GM21526 (cell line): ENCODE results near the gene CDKN1C.

Experiments used
- ATAC-seq: cut with Tn5 transposase; IDR thresholded peaks from one replicate; pipeline ENCODE4 v1.9.1; 2021; ENCODE audit warnings: moderate library complexity; ENCODE audit not compliant: unreplicated experiment, low FRiP score

The CDKN1C gene

DNA sequence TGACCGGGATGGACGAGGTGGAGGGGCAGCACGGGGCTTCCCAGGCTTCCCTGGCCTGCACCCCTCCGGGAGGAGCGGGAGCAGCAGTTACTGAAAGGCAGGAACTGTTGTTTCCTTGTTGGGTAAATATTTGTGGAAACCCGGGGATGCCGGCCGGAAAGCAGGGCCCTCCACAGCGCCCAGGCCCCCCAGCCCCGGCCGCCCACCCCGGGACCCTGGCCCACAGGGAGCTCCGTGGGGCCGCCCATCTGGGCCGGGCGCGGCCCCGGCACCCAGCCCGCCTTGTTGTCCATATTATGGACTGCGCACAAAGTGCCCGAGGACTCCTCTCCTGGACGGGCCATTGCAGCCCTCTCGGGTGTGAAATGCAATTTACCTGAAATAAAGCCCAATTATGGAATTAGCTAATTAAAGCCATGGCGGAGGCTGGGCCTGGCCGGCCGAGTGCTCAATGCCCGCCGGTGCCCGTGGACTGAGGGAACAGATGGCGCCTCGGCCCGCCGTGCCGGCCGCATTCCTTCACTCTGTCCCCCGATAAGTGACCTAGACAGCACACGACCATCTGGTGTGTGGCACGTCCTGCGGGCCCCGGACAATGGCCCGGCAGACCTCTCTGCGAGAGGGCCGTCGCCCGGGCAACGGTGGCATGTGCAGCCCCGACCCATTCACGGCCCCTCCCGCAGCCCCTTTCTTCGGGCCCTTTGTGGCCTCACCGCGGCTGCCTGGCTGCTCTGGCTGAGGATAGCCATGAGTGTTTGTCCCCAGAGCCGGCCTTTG, 35.4 kb downstream of the CDKN1C start:
- no peak for ATAC-seq

DNA sequence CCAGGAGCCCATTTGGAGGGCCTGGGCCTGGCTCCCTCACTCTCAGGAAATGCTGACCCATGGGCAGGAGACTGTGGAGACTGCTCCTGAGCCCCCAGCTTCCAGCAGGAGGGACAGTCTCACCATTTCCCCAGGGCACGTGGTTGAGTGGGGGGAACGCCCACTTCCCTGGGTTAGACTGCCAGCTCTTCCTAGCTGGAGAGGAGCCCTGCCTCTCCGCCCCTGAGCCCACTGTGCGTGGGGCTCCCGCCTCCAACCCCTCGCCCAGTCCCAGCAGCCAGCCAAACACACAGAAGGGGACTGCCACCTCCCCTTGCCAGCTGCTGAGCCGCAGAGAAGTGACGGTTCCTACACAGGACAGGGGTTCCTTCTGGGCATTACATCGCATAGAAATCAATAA, 37.1 kb downstream of the CDKN1C start:
- no peak for ATAC-seq

DNA sequence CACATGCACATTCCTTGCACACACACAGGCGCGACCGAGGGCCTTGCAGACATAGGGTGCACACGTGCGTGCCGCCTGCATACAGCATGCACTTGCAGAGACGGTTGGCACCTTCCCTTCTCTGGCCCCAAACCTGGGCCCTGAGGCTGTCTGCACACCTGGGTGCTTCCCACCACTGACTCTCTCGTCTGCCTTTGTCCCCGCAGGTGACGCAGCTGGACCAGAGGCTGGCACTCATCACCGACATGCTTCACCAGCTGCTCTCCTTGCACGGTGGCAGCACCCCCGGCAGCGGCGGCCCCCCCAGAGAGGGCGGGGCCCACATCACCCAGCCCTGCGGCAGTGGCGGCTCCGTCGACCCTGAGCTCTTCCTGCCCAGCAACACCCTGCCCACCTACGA, 38.0 kb downstream of the CDKN1C start:
- ATAC-seq = no peak

DNA sequence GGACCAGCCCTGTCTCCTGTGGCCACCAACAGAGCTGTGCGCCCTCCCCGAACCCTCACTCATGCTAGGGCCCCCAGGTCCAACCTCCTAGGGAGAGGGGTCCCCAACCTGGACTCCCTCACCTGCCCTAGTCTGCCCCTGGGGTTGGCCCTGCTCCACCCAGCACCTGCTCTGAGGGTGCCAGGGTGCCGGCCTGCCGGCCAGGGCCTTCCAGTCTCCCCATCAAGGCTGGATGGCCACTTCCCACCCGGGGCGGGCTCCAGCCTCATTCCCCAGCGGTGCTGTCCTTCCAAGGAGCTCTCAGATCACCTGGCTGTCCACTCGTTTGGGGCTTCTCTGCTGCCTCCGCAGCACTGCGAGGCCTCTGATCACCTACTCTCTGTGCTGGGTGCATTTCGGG, 39.1 kb downstream of the CDKN1C start:
- ATAC-seq = no peak

DNA sequence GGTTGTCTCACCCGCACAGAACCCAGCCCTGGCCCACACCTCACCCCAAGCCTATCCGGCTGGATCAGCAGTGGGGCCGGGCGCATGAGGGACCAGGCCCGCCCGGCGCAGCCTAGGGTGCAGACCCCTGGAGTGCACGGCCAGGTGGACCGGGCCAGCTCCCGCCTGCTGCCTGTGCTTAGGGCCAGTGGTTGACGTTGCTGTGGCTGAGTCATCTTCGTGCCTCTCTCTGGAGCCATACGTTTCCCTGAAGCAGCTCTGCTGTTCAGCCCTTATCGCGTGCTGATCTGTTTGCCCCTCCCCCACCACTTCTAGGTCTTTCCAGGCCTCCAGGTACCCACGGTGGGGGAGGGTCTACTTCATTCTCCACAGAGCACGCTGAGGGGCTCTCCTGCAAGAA, 39.5 kb downstream of the CDKN1C start:
- no peak for ATAC-seq

DNA sequence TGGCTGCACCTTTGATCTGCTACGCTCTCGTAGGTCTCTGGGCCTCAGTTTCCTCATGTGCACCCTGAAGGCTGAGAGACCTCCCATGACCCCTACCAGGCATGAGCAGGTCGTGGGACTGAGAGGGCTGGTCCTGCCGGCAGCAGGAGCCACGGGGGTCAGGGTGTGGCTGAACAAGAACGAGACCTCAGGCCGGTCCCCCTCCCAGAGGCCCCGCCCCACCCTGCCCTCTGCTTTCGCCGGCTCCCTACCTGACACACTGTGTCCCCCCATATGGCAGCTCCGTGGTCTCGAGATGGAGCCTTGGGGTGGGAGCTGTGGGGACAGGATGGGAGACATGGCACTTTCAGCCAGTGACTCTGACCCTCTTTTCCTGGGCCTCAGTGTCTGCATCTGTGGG, 40.6 kb downstream of the CDKN1C start:
- no peak for ATAC-seq

DNA sequence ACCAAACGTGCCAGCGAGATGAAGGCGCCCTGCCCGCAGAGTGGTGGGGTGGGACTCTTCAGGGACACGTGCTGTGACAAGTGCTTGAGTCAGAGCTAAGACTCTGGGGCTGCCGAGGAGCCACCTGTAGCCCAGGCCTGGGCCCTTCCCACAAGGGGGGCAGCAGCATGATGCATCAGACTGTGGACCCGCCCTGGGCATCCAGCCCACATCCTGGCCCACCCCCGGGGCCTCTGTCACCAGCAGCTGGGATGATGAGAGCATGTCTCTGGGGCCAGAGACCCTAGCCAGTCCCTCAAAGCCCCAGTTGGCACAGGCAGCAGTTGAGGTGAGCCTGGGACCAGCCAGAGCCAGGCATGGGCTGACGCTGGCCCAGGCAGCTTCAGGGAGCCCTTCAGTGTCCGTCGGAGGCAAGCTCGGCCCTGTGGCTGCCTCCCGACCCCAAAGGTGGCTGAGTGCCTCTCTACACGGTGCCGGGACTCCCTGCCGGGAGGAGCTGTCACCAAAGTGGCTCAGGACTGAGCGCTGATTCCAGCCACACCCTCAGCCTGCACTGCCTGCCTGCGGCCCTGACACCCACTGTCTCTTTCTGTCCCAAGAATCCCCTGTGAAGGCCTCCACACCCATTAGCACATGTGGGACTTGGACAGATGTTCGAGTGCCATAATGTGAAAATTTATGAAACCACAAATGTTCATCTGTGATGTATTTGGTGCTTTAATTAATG, 41.3 kb downstream of the CDKN1C start:
- ATAC-seq = no peak

DNA sequence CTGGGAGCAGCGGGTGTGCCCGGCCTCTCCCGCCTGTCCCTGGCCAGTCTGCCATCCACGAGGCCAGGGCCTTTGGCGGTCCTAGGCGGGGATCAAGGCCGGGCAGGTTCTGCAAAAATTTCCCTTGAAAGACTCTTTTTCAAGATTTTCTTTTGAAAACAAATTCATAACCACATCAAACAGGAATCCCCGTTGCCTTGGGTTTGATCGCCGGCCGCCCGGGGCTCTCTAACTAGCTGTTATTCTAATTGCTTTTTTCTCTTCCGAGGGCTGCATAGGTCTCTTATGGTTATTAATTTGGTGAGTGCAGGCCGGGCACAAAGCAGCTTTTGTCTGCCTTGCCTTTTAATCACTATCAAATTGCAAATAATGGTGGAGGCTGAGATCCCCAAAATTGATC, 42.0 kb downstream of the CDKN1C start:
- no peak for ATAC-seq

DNA sequence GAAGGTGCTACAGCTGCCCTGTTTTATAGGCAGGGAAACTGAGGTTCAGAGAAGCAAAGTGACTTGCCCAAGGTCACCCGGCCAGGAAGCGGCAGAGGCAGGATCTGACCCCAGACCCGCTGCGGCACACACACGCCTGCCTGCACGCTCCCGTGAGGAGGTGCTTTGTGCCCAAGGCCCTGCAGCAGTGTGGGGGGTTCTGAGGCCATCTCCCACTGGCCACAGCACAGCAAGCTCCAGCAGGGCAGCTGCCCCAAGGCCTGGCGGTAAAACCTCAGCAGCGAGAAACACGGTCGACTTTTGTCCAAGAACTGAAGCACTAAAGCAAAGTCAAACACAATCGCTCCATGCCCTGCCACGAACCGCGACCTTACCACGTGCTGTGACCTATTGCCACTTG, 42.7 kb downstream of the CDKN1C start:
- ATAC-seq = no peak

DNA sequence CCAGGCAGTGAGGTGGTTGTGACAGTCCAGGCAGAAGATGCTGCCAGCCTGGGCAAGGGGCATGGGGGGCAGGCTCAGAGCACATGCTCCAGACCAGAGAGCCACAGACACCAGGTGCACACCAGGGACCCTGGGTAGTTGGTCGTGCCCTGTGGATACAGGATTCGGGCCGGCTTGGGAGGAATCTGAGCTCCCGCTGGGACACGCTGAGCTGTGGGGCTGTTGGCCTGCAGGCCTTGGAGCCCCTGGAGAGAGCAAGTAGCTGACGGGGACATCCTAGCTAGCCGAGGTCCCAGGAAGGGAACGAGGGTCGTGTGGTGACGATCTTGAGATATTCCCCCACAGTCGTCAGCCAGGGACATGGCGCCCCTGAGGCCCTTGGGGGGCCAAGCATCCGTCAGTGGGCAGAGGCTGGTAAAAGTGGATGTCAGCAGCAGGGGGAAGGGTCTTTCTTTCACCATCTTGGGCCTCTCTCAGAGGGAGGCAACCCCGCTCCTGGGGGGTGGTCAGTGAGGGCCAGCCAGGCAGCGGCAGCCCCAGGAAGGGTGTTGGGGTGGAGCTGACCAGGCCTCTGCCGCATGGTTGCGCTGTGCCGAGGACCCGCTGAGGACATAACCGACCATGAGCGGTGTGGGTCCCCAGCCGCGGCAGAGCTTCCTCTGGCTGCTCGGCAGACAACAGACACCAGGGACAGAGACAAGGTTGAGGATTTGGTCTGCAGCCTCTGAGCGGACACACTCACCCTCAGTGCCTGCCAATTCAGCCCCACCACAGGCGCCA, 44.0 kb downstream of the CDKN1C start:
- no peak for ATAC-seq

DNA sequence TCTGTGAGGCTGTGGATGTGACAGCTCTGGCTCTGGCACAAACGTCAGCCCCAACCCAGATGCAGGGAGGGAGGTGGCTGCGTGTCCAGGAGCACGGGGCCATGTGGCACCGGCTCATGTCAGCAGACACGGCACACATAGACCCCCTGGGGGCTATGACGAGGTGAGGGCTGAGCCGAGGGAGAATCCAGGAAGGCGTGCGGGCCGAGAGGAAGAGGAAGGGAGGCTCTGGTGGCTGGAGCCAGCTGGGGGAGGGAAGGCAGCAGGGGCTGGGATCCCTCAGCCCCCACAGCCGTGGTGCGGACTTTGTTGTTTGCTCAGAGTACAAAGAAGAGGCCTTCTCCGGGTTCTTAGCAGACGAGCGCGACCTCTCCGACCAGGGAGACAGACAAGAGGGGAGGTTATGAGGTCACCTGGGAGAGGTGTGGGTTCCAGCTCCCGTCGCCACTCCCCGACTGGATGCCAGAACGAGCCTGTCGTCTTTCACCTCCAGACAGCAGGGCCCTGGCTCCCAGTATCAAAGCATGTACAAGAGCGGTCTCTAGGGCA, 46.1 kb downstream of the CDKN1C start:
- no peak for ATAC-seq

DNA sequence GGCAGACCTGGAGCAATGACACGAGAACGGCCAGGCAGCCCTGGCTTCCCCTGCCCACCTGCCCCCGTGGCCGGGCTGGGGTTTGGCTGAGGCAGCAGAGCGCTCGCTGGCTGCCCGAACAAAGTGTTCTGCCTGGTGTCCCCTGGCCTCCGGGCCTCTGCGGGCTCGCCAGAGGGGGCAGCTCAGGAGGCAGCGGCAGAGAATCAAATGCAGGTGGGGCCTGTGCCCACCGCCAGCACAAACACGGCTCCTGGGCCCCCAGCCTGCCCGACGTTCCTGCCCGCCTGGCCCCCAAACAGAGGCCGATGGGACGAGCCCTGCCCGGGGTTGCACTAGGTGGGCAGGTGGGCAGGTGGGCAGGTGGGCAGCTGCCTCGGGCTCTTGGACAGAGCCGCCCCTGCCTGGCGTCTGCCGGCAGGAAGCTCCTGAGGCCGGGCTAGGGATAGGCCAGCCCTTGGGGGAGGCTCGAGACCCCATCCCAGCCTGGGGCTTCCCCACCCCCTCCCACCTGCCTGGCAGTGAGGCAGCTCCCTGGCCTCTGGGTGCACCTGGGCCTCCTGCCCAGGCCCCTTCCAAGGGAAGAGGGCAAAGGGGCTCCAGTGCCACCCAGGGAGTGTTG, 46.8 kb downstream of the CDKN1C start:
- no peak for ATAC-seq

DNA sequence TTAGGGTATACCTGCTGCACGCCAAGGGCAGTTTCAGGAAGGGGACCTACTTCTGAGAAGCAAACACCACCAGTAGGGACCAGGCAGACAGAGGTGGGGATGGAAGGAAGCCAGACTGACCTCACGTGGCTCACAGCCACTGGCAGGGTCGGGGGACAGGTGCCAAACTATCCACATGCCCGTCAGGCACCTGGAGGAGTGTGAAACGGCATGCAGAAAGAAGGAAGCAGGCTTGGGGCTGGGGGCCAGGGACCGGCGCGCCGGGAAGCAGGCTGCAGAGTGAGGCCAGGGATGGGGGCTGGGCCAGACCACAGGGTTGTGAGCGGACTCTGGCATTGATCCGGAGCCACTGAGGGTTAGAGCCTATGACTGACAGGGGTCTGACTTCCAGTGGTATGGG, 47.5 kb downstream of the CDKN1C start:
- ATAC-seq = no peak

DNA sequence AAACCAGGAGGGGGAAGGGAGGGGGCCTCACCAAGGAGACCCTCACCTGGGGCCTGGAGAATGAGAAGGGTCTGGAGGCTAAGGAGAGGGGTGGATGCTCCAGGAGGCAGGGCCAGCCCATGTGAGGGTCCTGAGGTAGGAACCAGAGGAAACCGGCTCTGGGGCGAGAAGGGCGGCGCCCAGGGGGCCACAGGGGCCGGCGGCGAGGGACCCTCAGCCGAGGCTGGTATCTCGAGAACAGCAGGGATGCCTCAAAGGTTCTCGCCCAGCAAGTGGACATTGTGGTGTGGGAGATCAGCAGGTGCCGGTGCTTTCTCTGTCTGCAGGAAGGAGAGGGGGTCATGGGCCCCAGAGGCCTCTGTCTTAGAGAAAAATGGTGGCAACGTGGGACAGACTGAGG, 47.9 kb downstream of the CDKN1C start:
- ATAC-seq = no peak

DNA sequence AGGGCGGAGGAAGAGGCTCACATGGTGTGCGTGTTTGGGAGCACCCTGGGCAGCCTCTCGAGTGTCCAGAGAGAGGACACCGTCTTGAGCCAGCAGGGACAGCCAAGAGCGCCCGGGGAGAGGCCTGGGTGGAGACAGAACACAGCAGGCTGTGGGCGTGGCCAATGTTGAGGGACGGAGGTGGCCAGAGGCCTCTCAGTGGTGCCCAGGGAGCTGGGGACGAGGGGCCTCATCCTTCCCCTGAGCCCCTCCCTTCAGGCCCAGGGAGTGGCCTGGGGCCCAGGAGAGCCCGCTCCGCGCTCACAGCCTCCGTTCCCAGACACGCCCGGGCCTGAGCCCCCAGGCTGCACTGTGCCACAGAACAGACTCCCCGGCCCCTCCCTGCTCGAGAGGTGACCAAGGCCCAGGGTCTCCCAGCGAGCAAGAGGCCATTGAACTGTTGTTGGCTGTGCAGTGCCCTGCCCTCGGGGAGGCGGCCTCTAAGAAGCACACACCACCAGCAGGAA, 48.4 kb downstream of the CDKN1C start:
- ATAC-seq = no peak

DNA sequence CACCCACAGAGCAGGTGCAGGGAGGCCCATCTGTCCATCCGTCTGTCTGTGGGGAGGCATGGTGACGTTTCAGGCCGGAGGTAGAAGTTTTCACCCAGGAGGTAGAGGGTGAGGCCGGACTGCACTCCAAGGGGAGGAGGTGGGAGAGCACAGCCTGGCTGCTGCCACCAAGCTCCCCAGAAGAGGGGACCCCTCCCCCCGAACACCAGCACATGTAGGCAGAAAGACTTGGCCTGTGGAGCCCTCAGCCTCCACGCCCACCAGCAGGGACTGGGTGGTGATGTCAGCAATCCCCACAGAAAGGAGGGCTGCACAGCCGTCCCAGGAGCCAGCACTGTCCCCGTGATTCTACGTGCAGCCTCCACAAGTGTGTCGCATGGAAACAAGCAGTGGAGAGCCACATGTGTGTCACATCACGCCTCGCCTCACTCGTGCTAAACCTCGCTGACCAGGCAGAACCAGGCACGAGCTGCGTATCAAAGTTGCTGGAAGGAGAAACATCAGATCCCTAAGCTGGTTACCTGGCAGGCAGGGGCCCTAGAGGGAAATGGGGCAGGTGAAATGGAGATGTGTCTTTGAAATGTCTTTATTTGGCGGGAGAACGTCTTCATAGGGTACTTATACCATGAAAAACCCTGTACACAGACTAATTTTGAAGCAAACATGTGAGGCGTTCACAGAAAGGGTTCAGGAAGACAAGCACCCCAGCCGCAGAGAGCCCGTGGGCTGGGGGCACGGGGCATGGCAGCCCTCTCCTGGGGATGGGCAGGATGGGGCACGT, 49.1 kb downstream of the CDKN1C start:
- no peak for ATAC-seq

DNA sequence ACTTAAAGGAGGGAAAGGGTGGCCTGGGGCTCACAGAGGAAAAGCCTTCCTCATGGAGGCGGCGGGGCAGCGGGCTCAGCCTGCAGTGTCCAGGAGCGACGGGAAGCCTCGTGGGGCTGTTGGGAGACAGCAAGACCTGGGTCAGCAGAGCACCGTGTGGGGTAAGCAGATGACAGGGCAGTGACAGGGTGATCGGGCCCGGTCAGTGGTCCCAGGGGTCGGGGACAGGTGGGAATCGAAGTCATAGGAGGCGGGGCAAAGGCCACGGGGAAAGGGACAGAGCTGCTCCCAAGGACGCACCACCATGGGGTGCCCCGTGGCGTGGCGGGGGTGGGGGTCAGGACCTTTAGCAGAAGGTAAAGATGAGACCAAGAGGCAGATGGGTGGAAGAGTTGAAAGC, 49.8 kb downstream of the CDKN1C start:
- no peak for ATAC-seq

DNA sequence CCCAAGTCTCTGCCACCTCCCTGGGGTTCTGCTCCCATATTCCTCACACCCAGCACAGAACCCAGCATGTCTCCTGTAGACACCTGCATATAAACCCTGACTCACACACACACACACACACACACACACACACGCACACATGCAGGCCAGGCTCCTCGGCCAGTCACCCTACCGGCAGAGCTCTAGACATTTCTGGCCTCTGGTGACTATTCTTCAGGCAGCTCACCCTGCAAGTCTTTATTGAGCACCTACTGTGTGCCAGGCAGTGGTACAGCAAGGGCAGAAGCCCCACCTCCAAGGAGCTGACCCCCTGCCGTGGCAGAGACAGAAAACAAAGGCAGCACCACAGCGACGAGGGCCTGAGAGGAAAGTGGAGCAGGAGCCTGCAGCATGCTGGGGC, 50.3 kb downstream of the CDKN1C start:
- no peak for ATAC-seq

DNA sequence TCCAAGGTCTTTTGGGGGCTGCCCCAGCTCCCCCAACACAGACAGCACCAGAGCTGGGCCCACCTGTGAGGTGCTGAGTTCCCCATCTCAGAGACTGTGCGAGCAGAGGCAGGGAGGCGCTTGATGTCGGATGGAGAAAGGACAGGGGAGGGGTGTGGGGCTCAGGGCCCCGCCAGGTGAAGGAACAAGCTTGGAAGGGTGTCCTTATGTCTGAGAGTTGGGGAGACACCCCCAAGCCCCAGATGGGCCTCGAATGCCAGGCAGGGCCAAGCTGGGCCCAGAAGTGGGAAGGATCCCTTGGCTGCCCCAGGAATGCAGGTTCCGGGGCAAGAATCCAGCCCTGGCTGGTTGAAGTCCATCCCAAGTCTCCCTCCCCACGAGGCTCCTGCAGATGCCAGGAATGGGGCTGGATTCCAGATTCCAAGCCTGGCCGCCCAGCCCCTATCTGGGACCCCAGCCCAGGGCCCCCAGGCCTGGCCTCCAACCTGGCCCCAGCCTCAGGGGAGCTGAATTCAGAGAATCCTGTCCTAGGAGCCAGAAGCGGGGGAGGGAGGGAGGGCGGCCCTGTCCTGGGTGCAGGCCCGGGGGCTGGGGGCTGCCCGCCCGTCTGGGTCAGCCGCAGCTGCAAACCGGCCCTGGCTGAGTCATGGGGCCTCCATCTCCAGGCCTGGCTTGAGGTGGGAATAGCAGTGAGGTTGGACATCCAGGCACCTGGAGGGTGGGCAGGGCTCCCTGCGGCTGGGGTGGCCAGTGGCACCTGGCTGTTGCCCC, 50.9 kb downstream of the CDKN1C start:
- ATAC-seq = no peak
